ENCODE measurements around the gene PLXNA4. TPM values are rescaled to one million over a fixed set of nuclear protein-coding genes. Genes with fewer than 3 reads are reported as not detected.

PLXNA4 gene
- total RNA-seq, 2 experiments from 2014 or later = 0.18 to 0.70 TPM

DNA sequence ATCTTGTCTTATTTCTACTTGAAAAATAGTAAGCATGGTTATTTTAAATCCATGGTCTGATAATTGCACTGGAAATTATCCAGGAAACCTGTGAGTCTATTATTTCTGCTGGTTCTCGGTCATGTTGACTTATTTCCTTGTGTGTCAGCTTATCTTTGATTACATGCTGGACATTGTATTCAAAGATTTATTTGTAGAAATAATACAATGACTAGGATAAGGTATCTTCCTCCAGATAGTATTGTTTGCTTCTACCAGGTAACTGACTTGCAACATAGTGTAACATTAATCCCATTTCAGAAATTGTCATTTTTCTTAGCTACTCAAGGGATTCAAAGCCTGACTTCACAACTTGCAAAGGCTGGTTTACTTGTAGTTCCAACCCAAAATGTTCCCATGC, 33.4 kb downstream of the PLXNA4 start:
- no peak for DNase-seq
- POLR2A ChIA-PET = no interaction called here
- no peak for ATAC-seq
- TF ChIP-seq, protein P1, sequence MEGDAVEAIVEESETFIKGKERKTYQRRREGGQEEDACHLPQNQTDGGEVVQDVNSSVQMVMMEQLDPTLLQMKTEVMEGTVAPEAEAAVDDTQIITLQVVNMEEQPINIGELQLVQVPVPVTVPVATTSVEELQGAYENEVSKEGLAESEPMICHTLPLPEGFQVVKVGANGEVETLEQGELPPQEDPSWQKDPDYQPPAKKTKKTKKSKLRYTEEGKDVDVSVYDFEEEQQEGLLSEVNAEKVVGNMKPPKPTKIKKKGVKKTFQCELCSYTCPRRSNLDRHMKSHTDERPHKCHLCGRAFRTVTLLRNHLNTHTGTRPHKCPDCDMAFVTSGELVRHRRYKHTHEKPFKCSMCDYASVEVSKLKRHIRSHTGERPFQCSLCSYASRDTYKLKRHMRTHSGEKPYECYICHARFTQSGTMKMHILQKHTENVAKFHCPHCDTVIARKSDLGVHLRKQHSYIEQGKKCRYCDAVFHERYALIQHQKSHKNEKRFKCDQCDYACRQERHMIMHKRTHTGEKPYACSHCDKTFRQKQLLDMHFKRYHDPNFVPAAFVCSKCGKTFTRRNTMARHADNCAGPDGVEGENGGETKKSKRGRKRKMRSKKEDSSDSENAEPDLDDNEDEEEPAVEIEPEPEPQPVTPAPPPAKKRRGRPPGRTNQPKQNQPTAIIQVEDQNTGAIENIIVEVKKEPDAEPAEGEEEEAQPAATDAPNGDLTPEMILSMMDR (IDR thresholded peaks at IDR 0.05) = no peak
- intact Hi-C loops (cut with micrococcal nuclease) = no loop called here
- CTCF ChIA-PET = interaction anchor here (1.6 to 2.1 kb wide), 2 partner anchors 9 to 38 kb away, joined by 4 to 10 read pairs; no protein-coding TSS in a partner anchor
- peaks cover 1% of the 10 kb centered on the region for H3K36me3 Mint-ChIP-seq (ENCODE audit: low read depth)
- H3K9me3 Mint-ChIP-seq = peaks cover 3% of the 10 kb centered on the region
- H3K27ac Mint-ChIP-seq = no peak overlapping the region
- H3K4me3 Mint-ChIP-seq = no peak overlapping the region
- H3K4me1 Mint-ChIP-seq (ENCODE audit: low read depth) = peaks cover 10% of the 10 kb centered on the region
- no peaks in the 10 kb centered on the region for H3K27me3 Mint-ChIP-seq

DNA sequence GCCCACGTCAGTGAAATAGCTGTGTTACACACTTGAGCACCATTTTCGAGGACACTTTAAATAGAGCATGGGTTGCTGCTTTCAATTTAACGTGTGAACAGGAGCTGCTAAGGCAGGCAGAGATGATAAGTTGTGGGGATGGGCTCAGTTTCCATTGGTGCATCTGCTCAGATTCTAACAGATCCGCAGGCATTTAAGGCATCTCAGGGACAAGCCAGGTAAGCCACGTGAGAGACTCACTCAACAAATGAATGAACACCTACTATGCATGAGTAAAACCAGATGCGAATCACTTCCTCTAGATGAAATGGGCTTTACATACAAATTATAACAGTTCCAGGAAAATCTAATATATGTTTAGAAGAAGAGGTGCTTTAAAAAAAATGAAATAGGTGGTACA, 34.6 kb downstream of the PLXNA4 start:
- intact Hi-C loops (cut with micrococcal nuclease) = no loop called here
- peaks cover 10% of the 10 kb centered on the region for H3K4me1 Mint-ChIP-seq (ENCODE audit: low read depth)
- TF ChIP-seq, protein P1 (IDR thresholded peaks at IDR 0.05) = no peak
- peaks cover 1% of the 10 kb centered on the region for H3K36me3 Mint-ChIP-seq (ENCODE audit: low read depth)
- CTCF ChIA-PET = no interaction called here
- H3K27ac Mint-ChIP-seq = no peak overlapping the region
- H3K9me3 Mint-ChIP-seq = peaks cover 3% of the 10 kb centered on the region
- no peak for DNase-seq
- no peak for ATAC-seq
- H3K27me3 Mint-ChIP-seq = no peaks in the 10 kb centered on the region
- H3K4me3 Mint-ChIP-seq = no peak overlapping the region
- POLR2A ChIA-PET = no interaction called here

DNA sequence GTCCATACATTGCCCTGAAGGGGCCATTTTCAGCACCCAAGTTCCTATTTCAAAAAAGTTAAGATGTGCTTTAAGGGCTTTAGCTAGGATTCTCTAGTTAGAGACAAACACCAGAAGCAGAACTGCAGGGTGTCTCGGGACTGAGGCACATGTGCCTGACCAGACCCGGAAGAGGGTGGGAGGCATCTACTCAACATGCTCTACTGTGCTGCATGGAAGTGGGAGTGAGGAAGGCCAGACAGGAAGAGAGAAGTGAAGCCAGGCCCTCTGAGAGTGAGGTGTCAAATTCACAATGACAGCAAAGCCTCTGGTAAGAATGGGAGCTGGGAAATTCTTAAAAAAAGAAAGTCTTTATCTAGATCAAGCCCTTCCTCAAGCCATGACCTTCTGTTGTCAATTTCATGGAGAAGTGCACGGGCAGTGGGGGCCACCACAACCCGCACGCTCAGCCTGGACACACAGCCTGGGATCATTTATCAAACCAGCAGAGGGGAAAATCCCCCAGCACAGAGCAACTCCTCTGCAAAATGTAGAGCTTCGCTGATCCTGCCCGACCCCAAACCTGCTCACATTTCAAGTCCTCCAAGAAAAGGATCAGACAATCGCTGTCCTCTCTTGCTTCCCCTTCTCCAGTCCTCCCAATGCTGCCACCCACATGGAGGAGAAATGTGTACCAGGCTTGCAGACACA, 38.7 kb downstream of the PLXNA4 start:
- H3K36me3 Mint-ChIP-seq (ENCODE audit: low read depth) = no peaks in the 10 kb centered on the region
- no peak overlapping the region for H3K4me3 Mint-ChIP-seq
- CTCF ChIA-PET = interaction anchor here (1.1 kb wide), 1 partner anchor 9 kb away, joined by 4 read pairs; no protein-coding TSS in a partner anchor
- H3K9me3 Mint-ChIP-seq = no peaks in the 10 kb centered on the region
- peaks cover 6% of the 10 kb centered on the region for H3K4me1 Mint-ChIP-seq (ENCODE audit: low read depth)
- POLR2A ChIA-PET = interaction anchor here (1.2 kb wide), 1 partner anchor 21 kb away, joined by 3 read pairs; no protein-coding TSS in a partner anchor
- no peaks in the 10 kb centered on the region for H3K27me3 Mint-ChIP-seq
- TF ChIP-seq, protein P1 (IDR thresholded peaks at IDR 0.05) = no peak
- ATAC-seq (no peak), DNase-seq (no peak)
- intact Hi-C loops (cut with micrococcal nuclease) = no loop called here
- no peak overlapping the region for H3K27ac Mint-ChIP-seq

DNA sequence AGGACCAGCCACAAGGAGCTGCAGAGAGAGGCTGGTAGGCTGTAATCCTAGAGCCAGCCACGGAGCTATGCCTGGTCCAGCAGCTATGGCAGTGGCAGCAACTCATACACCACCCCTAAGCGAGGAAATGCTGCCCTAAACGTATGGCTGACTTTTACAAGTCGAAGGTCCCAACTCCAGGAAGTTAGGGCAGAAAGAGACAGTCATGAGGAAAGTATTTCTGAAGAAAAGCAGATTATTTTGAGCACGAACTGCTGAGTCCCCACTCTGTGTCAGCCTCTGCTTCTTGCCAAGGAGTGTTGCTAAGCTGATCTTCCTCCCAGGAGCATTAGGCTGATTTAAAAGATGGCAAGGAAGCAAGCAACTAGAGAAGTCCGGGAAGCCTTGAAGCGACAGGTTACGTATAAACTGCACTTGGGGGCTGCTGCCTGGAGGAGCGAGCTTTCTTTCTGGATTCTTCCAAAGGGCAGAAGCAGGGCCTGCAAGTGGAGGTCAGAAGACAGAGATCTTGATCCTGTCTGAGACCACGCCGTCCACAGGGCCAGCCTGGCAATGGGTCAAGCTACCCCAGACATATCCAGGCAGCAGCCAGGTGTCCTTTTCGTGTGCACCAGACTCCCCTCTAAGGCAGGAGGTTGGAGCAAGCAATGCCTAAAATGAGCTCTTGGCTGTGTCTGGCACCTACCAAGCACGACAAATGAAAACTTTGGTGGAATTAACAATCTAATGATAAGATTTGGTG, 39.4 kb downstream of the PLXNA4 start:
- ATAC-seq (no peak), DNase-seq (no peak)
- Mint-ChIP-seq H3K4me3 (no peak overlapping the region), H3K27ac (no peak overlapping the region), H3K27me3 (no peaks in the 10 kb centered on the region), H3K36me3 (ENCODE audit: low read depth) (no peaks in the 10 kb centered on the region), H3K4me1 (ENCODE audit: low read depth) (peaks cover 10% of the 10 kb centered on the region), H3K9me3 (no peaks in the 10 kb centered on the region)
- CTCF ChIA-PET = interaction anchor here (1.1 kb wide), 1 partner anchor 8 kb away, joined by 4 read pairs; no protein-coding TSS in a partner anchor
- TF ChIP-seq, protein P1 (IDR thresholded peaks at IDR 0.05) = no peak
- intact Hi-C loops (cut with micrococcal nuclease) = no loop called here
- POLR2A ChIA-PET = interaction anchor here (1.2 kb wide), 1 partner anchor 22 kb away, joined by 3 read pairs; no protein-coding TSS in a partner anchor

DNA sequence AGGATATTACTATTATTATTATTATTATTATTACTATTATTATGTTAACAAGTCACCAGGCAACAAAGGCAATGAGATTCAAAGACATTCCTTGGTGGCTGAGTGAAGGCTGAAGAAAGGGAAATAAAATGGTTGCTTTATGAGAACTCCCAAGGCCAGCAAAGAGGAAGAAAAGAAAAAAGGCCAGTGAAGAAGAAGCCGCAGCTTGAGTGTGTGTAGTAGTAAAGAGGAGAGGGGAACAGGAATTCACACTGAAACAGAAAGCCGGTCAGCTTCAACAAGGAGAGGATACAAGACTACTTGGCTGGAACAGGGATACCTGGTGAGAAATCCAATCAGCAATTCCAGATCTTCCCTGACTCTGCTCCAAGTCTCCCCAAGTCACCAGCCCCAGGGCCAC, 42.4 kb downstream of the PLXNA4 start:
- intact Hi-C loops (cut with micrococcal nuclease) = no loop called here
- TF ChIP-seq, protein P1 (IDR thresholded peaks at IDR 0.05) = no peak
- POLR2A ChIA-PET = no interaction called here
- peaks cover 16% of the 10 kb centered on the region for H3K4me1 Mint-ChIP-seq (ENCODE audit: low read depth)
- no peaks in the 10 kb centered on the region for H3K36me3 Mint-ChIP-seq (ENCODE audit: low read depth)
- ATAC-seq = no peak
- no peak overlapping the region for H3K27ac Mint-ChIP-seq
- no peaks in the 10 kb centered on the region for H3K27me3 Mint-ChIP-seq
- no peak for DNase-seq
- CTCF ChIA-PET = interaction anchor here (1.3 kb wide), 1 partner anchor 9 kb away, joined by 4 read pairs; no protein-coding TSS in a partner anchor
- H3K4me3 Mint-ChIP-seq = no peak overlapping the region
- H3K9me3 Mint-ChIP-seq = no peaks in the 10 kb centered on the region

All from activated CD8-positive, alpha-beta T cell treated with anti-CD3 and anti-CD28 coated beads for 36 hours (primary cell).